MG63 (cell line): ENCODE measurements around the gene SH3BP4. TPM values are rescaled to one million over a fixed set of nuclear protein-coding genes. Genes with fewer than 3 reads are reported as not detected.
"Not testable (repeated sequence)": the region's sequence is repeated elsewhere in the genome, so short reads cannot be mapped to it uniquely, and the experiment has no call there.

Experiments used
- DNase-seq: peaks from one replicate; pipeline ENCODE4 v3.0.0-alpha.2; 2020
- H3K27me3 ChIP-seq: fragments of 250-450 bp; sonication (Bioruptor Pico); 2 replicates; pipeline ENCODE4 v1.5.1; 2020; ENCODE audit warnings: mild to moderate bottlenecking, moderate library complexity
- H3K36me3 ChIP-seq: fragments of 250-450 bp; sonication (Bioruptor Pico); 2 replicates; pipeline ENCODE4 v1.5.1; 2020; ENCODE audit warnings: mild to moderate bottlenecking, moderate library complexity
- H3K4me3 ChIP-seq: fragments of 250-450 bp; sonication (Bioruptor Pico); 2 replicates; pipeline ENCODE4 v1.5.1; 2020; ENCODE audit warnings: mild to moderate bottlenecking, moderate library complexity
- H3K9me3 ChIP-seq: fragments of 250-450 bp; sonication (Bioruptor Pico); 2 replicates; pipeline ENCODE4 v1.5.1; 2020; ENCODE audit warnings: mild to moderate bottlenecking, moderate library complexity
- total RNA-seq: library from RNA; depleted of rRNA; stranded (reverse); fragments of >200 nt; shearing (Covaris generic); gene quantifications from 2 replicates; pipeline ENCODE4 v1.2.3, GENCODE V29; 2014; ENCODE audit warnings: low replicate concordance

Gene SH3BP4
- total RNA-seq, 1 experiment from 2014 or later = 34.2 TPM

DNA sequence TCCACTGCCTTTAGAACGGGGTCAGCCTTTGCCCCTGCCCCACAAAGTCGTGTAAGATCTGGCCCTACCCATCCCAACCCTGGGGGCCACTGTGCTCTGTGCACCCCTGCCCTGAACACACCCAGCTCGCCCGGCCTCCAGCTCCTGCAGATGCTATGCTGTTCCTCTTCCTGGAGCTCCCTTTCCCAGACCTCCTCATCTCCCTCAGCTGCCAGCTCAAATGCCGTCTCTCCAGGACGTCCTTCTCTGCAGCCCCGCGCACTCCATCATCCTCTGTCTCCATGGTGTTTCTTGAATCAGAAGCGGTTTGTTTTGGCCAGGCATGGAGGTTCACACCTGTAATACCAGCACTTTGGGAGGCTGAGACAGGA lies 94.1 kb downstream of the SH3BP4 start:
- Histone ChIP-seq H3K4me3 (no peak overlapping the region), H3K9me3 (no peaks in the 10 kb centered on the region), H3K36me3 (peaks cover 76% of the 10 kb centered on the region), H3K27me3 (no peaks in the 10 kb centered on the region)
- DNase-seq = no peak

DNA sequence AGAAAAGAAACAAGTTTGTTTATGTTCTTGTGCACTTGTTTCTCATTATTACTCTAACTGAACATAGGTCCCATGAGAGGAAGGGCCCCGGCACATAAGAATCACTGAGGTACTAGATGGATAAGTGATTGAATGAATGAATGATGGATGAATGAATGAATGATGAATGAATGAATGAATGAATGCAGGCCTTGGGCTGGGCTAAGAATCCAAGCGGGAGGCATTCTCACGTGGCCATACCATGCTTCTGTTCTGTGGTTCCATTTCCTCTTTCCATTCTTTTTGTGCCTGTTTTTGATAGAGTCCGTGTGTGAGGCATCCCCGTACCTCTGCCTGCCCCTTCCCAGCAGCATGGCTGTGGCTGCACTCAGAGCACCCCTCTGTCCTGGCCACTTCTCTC lies 94.8 kb downstream of the SH3BP4 start:
- no peaks in the 10 kb centered on the region for H3K9me3 ChIP-seq
- peaks cover 75% of the 10 kb centered on the region for H3K36me3 ChIP-seq
- no peak overlapping the region for H3K4me3 ChIP-seq
- DNase-seq = no peak
- no peaks in the 10 kb centered on the region for H3K27me3 ChIP-seq

DNA sequence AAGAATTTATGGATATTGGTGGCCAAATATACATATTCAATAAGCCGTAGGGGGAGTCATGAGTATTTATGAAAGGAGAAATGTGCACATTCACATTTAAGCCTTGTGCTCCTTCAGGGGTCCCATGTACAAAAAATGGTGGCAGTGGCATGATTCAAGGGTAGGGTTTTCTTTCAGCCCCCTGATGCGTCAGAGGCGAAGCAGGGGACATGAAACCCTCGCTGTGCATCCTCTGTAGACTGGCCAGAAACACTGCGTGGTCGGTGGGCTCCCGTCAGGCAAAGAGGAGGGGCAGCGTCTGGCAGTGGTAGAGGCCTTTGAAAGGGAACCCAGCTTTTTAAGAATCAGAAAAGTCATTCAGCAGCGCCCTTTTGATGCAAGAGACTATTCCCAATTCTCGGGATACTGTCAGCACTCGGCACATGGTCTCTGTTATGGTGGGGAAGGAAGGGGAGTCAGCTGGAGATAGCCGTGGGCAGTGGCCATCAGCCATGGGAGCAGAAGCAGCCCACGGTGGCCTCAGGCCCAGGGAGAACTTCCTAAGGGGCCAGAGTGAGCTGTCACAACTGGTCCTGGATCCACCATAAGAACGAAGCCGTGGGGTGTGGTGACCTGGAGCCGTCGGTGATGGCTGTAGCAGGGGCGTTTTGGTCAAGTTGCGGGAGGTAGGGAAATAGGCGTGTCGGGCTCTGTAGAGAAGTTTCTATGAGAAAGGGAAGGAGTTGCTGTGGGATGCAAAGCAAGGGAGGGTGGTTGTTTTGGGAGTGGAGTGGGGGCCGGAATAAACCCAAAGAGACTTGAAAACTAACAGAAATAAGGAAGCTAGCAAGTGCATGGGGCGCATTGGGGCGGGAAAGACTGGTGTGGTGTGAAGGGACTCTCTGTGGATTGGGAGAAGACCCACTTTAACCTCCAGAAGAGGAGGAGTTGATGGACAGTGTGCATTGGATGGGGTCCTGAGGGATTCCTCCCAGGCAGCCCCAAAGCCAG lies 95.6 kb downstream of the SH3BP4 start:
- no peaks in the 10 kb centered on the region for H3K27me3 ChIP-seq
- DNase-seq = no peak
- no peak overlapping the region for H3K4me3 ChIP-seq
- H3K36me3 ChIP-seq = peaks cover 75% of the 10 kb centered on the region
- no peaks in the 10 kb centered on the region for H3K9me3 ChIP-seq

DNA sequence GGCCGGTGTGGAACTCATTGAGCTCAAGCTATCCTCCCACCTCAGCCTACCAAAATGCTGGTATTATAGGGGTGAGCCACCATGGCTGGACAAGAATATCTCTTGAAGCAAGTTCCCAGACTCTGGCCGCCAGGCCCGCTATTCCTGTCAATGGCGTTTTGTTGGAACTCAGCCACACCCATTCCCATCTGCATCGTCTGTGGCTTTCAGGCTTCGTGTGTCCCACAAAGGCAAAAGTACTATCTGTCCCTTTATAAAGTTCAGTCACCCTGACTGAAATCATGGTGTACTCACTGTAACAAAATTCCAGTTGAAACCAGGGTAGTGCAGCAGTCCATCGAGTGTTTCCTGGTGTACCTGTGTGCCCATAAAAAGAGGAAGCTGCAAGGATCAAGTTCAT lies 96.7 kb downstream of the SH3BP4 start:
- no peak for DNase-seq
- no peaks in the 10 kb centered on the region for H3K27me3 ChIP-seq
- H3K9me3 ChIP-seq = no peaks in the 10 kb centered on the region
- no peak overlapping the region for H3K4me3 ChIP-seq
- H3K36me3 ChIP-seq = peaks cover 81% of the 10 kb centered on the region

DNA sequence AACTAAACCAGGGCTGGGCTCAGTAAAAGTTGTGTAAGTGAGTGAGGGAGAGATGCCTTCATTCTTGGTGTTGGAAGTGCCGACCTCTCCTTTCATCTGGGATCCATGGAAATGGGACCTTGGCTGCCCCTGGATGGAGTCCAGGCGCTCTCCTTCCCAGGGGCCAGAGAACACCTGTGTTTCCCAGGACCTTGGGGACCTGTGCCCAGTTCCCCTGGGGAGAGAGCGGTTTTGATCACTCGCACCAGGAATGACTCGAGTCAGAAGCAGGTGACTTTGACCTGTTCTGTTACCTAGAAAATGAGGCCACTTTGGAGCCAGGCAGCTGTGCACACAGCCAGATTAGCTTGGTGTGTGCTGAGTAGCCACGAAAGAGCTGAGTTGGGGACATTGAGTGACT lies 97.3 kb downstream of the SH3BP4 start:
- Histone ChIP-seq H3K27me3 (no peaks in the 10 kb centered on the region), H3K36me3 (peaks cover 83% of the 10 kb centered on the region), H3K9me3 (no peaks in the 10 kb centered on the region), H3K4me3 (no peak overlapping the region)
- no peak for DNase-seq

DNA sequence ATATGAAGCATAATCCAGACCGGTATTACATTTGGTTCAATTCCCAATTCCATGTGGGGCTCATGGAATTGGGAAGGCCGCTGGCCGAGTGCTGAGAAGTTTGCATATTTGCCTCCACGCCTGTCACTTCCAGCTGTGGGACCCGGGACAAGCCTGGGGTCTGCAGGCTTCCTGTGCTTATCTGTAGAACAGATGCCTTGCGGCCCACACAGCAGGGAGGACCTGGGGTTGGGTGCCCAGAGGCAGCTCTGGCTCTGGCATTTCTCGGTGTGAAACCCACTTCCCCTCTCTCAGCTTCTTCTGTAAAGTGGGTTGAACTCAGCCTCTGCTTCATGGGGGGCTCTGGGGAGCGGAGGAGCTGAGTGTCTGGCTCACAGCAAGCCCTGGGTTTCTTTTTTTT lies 97.9 kb downstream of the SH3BP4 start:
- H3K4me3 ChIP-seq = no peak overlapping the region
- peaks cover 84% of the 10 kb centered on the region for H3K36me3 ChIP-seq
- H3K9me3 ChIP-seq = no peaks in the 10 kb centered on the region
- no peak for DNase-seq
- H3K27me3 ChIP-seq = no peaks in the 10 kb centered on the region

DNA sequence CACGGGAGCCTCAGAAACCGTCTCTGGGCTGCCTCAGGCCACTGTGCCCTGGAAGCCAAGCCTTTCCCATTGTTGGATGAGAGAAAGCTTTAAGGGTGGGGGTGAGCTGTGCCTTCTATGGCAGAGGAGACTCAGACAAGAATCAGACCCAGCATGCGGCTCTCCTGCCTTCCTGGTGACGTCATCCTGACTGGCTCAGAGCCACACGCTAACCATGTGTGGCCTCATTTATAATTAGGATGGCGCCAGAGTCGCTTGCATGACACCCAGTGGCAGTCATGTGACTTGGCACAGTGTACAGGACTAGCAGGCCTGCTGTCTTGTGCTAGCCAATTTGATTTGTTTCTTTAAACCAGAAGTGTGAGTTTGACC lies 99.1 kb downstream of the SH3BP4 start:
- peaks cover 91% of the 10 kb centered on the region for H3K36me3 ChIP-seq
- peak; percentile 95 for DNase-seq
- no peak overlapping the region for H3K4me3 ChIP-seq
- H3K27me3 ChIP-seq = no peaks in the 10 kb centered on the region
- no peaks in the 10 kb centered on the region for H3K9me3 ChIP-seq

DNA sequence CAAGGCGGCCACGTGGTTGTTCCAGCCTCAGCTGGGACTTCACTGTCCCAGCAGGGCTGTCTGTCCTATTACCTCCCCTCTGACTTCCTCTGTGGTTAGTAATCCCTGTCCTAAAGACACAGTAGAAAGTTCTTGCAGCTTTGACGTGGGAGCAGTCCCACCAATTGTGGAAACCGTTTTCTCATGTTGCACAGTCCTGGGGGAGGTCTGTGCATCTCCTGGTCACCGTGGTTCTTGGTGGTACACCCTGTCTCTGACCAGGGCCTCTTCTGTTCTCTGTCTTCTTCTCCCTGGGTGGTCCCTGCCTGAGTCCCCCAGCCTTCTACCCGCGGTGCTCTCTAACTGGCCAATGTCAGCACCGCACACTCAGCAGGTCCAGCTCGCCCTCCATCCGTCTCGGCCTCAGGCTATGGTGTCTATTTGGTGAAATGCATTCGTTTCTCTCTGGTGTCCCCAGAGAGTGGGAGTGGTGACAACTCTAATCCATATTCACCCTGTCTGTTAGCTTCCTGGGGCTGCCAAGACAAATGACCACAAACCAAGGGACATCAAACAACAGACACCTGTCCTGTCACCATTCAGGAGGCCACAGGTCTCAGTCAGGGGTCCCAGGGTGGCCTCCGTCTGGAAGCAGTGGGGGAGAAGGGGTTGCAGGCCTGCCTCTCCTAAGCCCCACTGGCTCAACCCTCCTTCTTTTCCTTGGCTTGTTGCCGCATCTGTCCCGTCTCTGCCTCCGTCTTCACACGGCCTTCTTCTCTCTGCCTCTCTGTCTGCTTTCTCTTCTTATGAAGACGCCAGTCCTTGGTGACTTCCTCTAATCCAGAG lies 99.8 kb downstream of the SH3BP4 start:
- Histone ChIP-seq H3K36me3 (peaks cover 91% of the 10 kb centered on the region), H3K9me3 (no peaks in the 10 kb centered on the region), H3K4me3 (no peak overlapping the region), H3K27me3 (no peaks in the 10 kb centered on the region)
- no peak for DNase-seq

DNA sequence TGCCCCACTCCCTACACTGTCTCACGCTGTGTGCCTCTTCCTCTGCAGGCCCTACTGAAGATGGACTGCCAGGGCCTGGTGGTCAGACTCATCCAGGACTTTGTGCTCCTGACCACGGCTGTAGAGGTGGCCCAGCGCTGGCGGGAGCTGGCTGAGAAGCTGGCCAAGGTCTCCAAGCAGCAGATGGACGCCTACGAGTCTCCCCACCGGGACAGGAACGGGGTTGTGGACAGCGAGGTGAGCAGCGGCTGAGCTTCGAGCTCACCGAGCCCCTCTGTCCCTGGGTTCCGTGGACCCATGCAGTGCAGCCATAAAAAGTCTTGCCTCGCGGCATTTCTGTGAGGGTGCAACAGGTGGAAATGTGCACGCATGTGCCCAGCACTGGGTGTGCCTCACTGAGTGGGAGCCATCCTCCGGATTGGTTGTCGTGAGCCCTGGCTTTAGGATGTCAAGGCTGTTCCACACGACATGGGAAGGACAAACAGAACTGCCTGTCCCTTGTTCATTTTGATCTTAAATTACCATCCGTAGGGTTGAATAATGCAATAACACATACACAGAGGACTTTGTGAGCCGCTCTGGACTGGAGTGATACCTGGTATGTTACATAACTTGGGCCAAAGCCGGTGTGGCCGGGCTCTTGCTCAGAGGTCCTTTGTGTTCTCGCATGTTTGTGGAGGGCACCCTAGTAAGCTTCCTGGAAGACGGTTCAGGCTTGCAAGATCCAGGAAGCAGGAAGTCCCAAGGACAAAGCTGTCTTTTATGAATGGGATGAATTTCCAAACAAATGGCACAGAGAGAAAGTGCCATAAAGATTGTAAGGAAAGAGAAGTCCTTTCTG lies 100.9 kb downstream of the SH3BP4 start:
- Histone ChIP-seq H3K4me3 (no peak overlapping the region), H3K36me3 (peaks cover 82% of the 10 kb centered on the region), H3K27me3 (no peaks in the 10 kb centered on the region), H3K9me3 (no peaks in the 10 kb centered on the region)
- no peak for DNase-seq

DNA sequence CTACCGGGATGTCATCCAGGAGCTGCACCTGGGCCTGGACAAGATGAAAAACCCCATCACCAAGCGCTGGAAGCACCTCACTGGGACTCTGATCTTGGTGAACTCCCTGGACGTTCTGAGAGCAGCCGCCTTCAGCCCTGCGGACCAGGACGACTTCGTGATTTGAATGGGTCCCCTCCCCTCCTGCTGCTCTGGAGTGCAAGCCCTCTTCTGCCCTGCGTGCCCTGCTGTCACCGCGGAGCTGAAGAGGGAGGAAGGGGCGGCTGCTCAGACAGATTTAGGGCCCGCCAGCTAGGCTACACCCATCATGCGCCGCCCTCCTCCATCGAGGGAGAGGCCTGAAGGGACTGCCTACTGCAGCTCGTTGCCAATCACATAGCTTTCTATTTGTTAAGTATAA lies 101.8 kb downstream of the SH3BP4 start:
- Histone ChIP-seq H3K4me3 (no peak overlapping the region), H3K9me3 (no peaks in the 10 kb centered on the region), H3K36me3 (peaks cover 74% of the 10 kb centered on the region), H3K27me3 (no peaks in the 10 kb centered on the region)
- no peak for DNase-seq

DNA sequence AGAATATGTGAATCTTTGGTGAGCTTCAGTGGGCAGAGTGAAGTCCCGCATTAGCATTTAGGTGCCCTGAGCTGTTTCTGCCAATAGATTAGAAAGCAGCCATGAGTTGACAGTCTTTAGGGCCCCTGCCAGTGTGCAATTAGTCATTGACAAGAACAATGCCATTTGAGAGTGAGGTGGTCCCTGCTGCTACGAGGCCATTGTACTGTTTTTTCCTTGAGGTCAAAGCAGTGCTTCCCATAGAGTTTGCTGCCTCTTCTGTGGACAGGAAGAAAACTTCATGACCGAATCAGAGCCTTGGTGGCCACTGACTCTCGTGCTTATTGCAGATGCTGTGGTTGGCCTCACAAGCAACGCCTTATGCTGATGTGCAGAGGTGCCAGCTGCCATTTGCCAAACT lies 102.7 kb downstream of the SH3BP4 start:
- Histone ChIP-seq H3K9me3 (no peaks in the 10 kb centered on the region), H3K4me3 (no peak overlapping the region), H3K36me3 (peaks cover 67% of the 10 kb centered on the region), H3K27me3 (no peaks in the 10 kb centered on the region)
- no peak for DNase-seq

DNA sequence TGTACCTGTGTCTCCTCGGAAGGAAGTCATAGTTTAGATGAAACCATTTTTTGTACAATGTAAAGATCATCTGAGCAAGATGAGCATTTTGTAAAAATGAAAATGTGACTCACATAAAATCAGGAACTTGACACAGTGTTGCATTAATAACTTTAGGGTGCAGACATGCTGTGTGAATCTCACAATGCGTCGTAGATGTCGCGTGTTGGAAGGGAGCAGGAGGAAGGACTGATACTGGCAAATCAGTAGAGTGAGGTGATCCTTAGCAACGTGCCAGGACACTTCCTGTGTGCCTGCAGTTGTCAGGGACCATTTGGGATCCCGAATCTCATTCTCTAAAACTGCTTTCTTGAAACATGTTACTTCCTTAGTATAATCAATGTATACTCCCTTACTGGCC lies 103.1 kb downstream of the SH3BP4 start:
- Histone ChIP-seq H3K4me3 (no peak overlapping the region), H3K27me3 (no peaks in the 10 kb centered on the region), H3K9me3 (no peaks in the 10 kb centered on the region), H3K36me3 (peaks cover 64% of the 10 kb centered on the region)
- no peak for DNase-seq

DNA sequence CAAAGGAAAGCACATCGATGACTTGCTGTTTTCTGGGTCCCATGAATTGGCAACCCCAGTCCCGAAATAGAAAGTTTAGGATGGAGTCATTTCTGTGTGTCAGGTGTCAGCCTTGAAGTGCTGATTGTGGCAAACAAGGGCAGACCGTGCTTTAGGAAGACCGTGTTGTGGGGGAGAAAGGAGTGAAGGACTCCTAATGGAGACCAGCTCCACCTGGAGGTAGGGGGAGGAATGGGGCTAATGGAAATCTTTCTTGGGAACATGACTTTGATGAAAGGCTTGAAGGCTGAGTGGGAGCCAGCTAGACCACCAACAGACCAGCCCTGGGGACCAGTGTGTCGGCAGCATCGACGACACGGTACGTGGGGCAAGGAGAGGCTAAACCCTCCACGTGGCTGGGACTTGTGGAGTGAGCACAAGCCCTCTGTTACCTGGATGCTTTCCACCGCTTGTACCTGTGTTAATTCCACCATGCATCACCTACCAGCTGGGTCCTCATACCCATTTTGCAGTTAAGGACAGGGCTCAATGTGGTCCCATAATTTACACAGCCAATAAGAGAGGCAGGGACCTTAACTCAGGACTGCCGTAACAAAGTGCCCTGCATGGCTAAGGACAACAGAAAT lies 104.2 kb downstream of the SH3BP4 start:
- Histone ChIP-seq H3K36me3 (peaks cover 58% of the 10 kb centered on the region), H3K27me3 (no peaks in the 10 kb centered on the region), H3K4me3 (no peak overlapping the region), H3K9me3 (no peaks in the 10 kb centered on the region)
- no peak for DNase-seq

DNA sequence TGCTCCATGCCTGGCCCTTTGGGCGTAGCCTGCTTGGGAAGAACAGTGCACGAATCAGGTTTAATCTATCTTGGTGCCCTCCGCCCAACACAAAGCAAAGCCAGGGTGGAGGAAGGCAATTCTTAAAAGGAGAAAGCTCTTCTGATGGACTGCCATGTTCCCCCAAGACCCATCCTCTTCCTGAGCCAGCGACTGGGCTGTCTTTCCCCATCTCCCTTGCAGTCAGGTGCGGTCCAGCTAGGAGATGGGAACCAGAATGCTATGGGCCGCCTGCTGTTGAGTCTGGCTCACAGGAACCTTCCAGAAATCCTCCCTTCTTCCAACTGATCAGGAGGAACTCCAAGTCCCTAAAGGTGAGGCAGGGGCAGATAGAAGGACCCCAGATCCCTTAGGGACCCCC lies 105.0 kb downstream of the SH3BP4 start:
- no peaks in the 10 kb centered on the region for H3K27me3 ChIP-seq
- H3K4me3 ChIP-seq = no peak overlapping the region
- H3K9me3 ChIP-seq = no peaks in the 10 kb centered on the region
- DNase-seq = no peak
- peaks cover 51% of the 10 kb centered on the region for H3K36me3 ChIP-seq

DNA sequence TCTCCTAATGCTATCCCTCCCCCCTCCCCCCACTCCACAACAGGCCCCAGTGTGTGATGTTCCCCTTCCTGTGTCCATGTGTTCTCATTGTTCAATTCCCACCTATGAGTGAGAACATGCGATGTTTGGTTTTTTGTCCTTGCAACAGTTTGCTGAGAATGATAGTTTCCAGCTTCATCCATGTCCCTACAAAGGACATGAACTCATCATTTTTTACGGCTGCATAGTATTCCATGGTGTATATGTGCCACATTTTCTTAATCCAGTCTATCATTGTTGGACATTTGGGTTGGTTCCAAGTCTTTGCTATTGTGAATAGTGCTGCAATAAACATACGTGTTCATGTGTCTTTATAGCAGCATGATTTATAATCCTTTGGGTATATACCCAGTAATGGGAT lies 105.8 kb downstream of the SH3BP4 start:
- H3K27me3 ChIP-seq, H3K9me3 ChIP-seq, H3K4me3 ChIP-seq, DNase-seq: not testable (repeated sequence)
- peaks cover 42% of the 10 kb centered on the region for H3K36me3 ChIP-seq

DNA sequence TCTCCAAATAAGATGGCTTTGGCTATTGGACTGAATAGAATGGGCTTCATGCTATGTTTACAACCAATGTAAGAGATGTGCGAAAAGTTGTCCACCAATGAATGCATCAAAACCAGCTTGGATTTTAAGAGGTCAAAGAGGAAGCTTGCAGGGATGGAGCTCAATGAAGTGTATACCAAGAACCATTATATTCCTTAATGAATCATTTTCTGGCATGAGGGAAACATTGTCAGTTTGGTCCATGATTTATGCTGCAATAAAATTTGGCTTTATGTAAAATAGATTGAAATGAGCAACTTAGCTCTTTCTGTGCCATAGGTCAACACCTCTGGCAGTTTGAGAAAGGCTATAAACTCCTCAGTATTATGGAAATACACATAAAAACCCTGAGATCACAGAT lies 107.3 kb downstream of the SH3BP4 start:
- no peak for DNase-seq
- Histone ChIP-seq H3K9me3 (no peaks in the 10 kb centered on the region), H3K4me3 (no peak overlapping the region), H3K36me3 (peaks cover 27% of the 10 kb centered on the region), H3K27me3 (no peaks in the 10 kb centered on the region)
